ENCODE measurements around the gene MAPK9.

Gene MAPK9

DNA sequence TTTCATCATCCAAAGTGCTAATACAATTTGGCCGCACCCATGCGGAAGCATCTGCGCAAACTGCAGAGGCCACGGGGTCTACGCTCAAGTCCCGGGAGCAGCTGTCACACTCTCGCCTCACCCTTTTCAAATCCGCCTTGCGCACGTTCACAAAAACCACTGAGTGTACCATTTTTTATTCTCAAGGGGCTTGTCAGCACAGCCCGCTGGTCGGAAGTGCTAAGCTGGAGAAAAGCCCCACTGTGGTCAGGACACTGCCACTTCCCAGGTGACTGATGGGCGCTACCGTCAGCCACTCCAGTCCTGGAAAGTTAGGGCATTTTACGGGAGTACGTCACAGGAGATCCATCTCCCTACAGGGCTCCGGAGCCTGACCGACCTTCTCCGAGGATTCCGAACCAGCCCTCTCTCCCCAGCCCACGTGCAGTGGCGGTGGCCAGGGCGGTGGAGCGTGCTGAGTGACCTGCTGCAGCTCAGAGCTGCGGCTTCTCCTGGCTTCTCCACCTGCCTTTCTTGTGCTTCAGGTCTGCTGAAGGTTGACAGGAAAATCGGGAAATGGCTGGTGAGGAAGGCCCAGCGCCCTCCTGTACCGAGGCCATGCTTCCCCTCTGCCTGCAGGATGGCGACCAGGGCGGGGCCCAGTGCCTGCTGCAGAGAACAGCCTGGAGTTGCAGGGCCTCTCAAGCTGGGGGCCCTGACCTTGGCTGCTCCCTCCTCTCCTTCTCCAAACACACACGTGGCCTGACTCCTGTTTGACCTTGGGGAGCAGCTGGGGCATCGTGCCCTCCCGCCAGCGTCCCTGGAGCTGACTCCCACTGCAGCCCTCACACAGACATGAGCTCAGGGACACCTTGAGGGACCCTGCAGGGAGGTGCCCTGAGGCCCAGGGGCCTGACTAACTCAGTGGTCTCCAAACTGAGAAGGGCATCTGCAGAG lies 97.2 kb downstream of the MAPK9 start:
- Histone ChIP-seq H3K4me2 (ENCODE audit: low read length) (no peak overlapping the region), H3K4me1 (ENCODE audit: control insufficient read depth, insufficient read depth, low read length) (no peaks in the 10 kb centered on the region), H3K4me3 (ENCODE audit: low read length) (no peak overlapping the region), H3K9me3 (replicated peaks; ENCODE audit: low read length) (no peaks in the 10 kb centered on the region), H3K9ac (ENCODE audit: low read depth, low read length) (no peak overlapping the region), H3K36me3 (ENCODE audit: insufficient read depth, low read length) (no peaks in the 10 kb centered on the region), H3K27me3 (ENCODE audit: control insufficient read depth, insufficient read depth, low read length) (peaks cover 3% of the 10 kb centered on the region)

DNA sequence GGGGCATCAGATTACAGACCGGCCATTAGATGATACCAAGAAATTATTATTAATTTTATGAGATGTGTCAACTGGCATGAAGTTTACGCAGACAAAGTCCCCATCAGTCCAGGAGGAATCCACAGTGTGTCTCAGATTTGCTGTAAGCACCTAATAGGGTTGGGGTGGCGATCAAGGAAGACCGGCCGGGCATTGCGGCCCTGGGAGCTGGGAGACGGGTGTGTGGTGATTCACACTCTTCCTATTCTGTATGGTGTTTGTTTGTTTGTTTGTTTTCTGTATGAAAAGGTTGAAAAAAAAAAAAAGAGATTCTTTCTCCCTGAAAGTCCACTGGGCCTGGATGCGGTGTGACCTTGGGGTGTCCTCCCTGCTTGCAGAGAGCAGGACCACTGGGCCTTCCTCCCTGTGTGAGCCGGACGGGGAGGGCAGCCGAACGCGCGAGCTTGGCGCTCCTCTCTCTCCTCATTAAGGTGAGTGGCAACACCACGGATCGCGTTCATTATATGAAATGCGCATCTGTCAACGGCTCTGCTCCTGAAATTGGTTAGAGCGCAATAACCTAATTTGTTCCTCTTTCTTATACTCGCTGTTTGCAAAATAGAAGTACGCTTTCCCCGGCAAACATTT lies 98.0 kb downstream of the MAPK9 start:
- H3K4me1 ChIP-seq (ENCODE audit: control insufficient read depth, insufficient read depth, low read length), result no peaks in the 10 kb centered on the region
- peaks cover 3% of the 10 kb centered on the region for H3K27me3 ChIP-seq (ENCODE audit: control insufficient read depth, insufficient read depth, low read length)
- no peak overlapping the region for H3K4me2 ChIP-seq (ENCODE audit: low read length)
- H3K4me3 ChIP-seq (ENCODE audit: low read length), result no peak overlapping the region
- no peak overlapping the region for H3K9ac ChIP-seq (ENCODE audit: low read depth, low read length)
- no peaks in the 10 kb centered on the region for H3K9me3 ChIP-seq (replicated peaks; ENCODE audit: low read length)
- H3K36me3 ChIP-seq (ENCODE audit: insufficient read depth, low read length), result no peaks in the 10 kb centered on the region

DNA sequence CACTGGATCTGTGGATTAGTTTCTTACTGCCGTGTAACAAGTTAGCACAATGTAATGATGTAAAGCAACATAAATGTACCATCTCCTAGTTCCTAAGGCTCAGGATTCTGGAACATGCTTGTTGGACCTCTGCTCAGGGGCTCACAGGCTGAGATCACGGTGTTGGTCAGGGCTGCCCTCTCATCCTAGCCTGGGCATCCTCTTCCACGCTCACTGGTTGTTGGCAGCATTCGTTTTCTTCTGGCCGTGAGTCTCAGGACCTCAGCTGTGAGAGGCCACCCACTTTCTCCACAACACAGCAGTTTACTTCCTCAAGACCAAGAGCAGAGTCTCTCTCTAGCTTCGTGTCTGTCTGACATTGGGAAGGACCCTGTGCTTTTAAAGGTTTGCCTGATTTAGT lies 100.2 kb downstream of the MAPK9 start:
- no peaks in the 10 kb centered on the region for H3K36me3 ChIP-seq (ENCODE audit: insufficient read depth, low read length)
- H3K4me3 ChIP-seq (ENCODE audit: low read length), result no peak overlapping the region
- peaks cover 5% of the 10 kb centered on the region for H3K27me3 ChIP-seq (ENCODE audit: control insufficient read depth, insufficient read depth, low read length)
- no peak overlapping the region for H3K4me2 ChIP-seq (ENCODE audit: low read length)
- no peaks in the 10 kb centered on the region for H3K9me3 ChIP-seq (replicated peaks; ENCODE audit: low read length)
- H3K4me1 ChIP-seq (ENCODE audit: control insufficient read depth, insufficient read depth, low read length), result no peaks in the 10 kb centered on the region
- H3K9ac ChIP-seq (ENCODE audit: low read depth, low read length), result no peak overlapping the region

DNA sequence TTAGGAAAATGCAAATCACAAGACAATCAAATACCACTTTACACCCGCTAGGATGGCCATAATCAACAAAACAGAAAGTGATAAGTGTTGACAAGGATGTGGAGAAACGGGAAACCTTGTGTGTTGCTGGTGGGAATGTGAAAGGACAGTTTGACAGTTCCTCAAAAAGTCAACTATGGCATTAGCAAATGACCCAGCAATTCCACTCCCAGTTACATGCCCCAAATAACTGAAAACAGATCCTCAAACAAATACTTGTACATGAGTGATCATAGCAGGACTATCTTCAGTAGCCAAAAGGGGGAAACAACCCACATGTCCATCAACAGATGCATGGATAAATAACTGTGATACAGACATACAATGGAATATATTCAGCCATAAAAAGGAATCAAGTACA lies 104.1 kb downstream of the MAPK9 start:
- H3K36me3 ChIP-seq (ENCODE audit: insufficient read depth, low read length), result no peaks in the 10 kb centered on the region
- peaks cover 5% of the 10 kb centered on the region for H3K27me3 ChIP-seq (ENCODE audit: control insufficient read depth, insufficient read depth, low read length)
- H3K4me3 ChIP-seq (ENCODE audit: low read length), result no peak overlapping the region
- H3K9ac ChIP-seq (ENCODE audit: low read depth, low read length), result no peak overlapping the region
- no peaks in the 10 kb centered on the region for H3K4me1 ChIP-seq (ENCODE audit: control insufficient read depth, insufficient read depth, low read length)
- H3K4me2 ChIP-seq (ENCODE audit: low read length), result no peak overlapping the region
- H3K9me3 ChIP-seq (replicated peaks; ENCODE audit: low read length), result no peaks in the 10 kb centered on the region
